Stimulated activated naive CD8-positive, alpha-beta T cell treated with anti-CD3 and anti-CD28 coated beads, Interleukin-15, Interleukin-2, amounts not matched to agents 100 ng/mL and 50 ng/mL, for 24 hours (primary cell): ENCODE data around the gene SRGAP3.

Experiments
- H3K27ac Mint-ChIP-seq: one replicate; pipeline ENCODE4 v1.8.0; 2021; ENCODE audit warnings: mild to moderate bottlenecking, mixed read lengths
- H3K27me3 Mint-ChIP-seq: one replicate; pipeline ENCODE4 v1.8.0; 2021; ENCODE audit warnings: mixed read lengths
- H3K36me3 Mint-ChIP-seq: one replicate; pipeline ENCODE4 v1.8.0; 2021; ENCODE audit warnings: low read depth, mixed read lengths
- H3K4me1 Mint-ChIP-seq: one replicate; pipeline ENCODE4 v1.8.0; 2021; ENCODE audit warnings: low read depth, mixed read lengths
- H3K4me3 Mint-ChIP-seq: one replicate; pipeline ENCODE4 v1.8.0; 2021; ENCODE audit warnings: mild to moderate bottlenecking, mixed read lengths
- H3K9me3 Mint-ChIP-seq: one replicate; pipeline ENCODE4 v1.8.0; 2021; ENCODE audit warnings: mixed read lengths

The SRGAP3 gene

GRCh38 chr3:8981296-8981695 is 268.1 kb downstream of the SRGAP3 start:
- H3K4me3 Mint-ChIP-seq, result no peak overlapping the region
- H3K4me1 Mint-ChIP-seq, result no peaks in the 10 kb centered on the region

GRCh38 chr3:8980756-8981257 is 268.6 kb downstream of the SRGAP3 start:
- Mint-ChIP-seq H3K27me3 (peaks cover 10% of the 10 kb centered on the region), H3K9me3 (no peaks in the 10 kb centered on the region), H3K4me3 (no peak overlapping the region), H3K36me3 (no peaks in the 10 kb centered on the region), H3K4me1 (no peaks in the 10 kb centered on the region), H3K27ac (no peak overlapping the region)

More at GRCh38 chr3:8981296-8981695, 268.1 kb downstream of the SRGAP3 start:
- Mint-ChIP-seq H3K27me3 (peaks cover 10% of the 10 kb centered on the region), H3K36me3 (no peaks in the 10 kb centered on the region), H3K9me3 (no peaks in the 10 kb centered on the region), H3K27ac (no peak overlapping the region)

DNA sequence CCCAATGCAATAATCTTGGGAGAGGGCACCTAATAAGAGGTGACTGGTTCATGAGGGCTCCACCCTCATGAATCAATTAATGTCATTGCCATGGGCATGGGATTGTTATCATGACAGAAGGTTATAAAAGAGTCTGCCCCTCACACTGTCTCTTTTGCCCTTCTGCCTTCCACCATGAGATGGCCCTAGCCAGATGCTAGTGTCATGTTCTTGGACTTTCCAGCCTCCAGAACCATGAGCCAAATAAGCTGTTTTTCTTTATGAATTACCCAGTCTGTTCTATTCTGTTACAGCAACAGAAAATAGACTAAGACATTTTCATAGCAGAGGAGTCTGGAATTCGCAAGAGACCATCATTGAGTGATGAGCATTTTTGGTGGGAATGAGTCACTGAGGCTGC is 270.2 kb downstream of the SRGAP3 start:
- H3K4me3 Mint-ChIP-seq, result no peak overlapping the region
- peaks cover 10% of the 10 kb centered on the region for H3K27me3 Mint-ChIP-seq
- no peaks in the 10 kb centered on the region for H3K4me1 Mint-ChIP-seq
- no peaks in the 10 kb centered on the region for H3K36me3 Mint-ChIP-seq
- no peak overlapping the region for H3K27ac Mint-ChIP-seq
- no peaks in the 10 kb centered on the region for H3K9me3 Mint-ChIP-seq

DNA sequence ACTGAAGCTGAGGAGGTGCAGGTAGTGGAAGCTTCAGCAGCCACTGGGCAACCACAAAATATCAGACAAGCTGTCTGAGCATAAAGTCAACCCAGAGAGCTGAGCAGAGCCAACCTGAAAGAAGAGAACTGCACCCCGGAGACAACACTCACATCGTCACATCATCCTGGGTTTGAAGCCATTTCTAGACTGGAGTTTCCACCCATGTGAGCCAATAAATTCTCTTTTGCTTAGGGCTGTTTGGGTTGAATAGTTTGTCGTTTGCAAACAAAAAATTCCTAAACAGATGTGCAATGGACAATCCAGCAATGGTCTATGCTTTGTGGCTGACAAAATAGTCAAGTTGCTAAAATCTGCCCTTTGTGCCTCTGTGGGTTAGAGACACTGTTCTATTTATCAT is 270.9 kb downstream of the SRGAP3 start:
- Mint-ChIP-seq H3K27me3 (peaks cover 10% of the 10 kb centered on the region), H3K9me3 (no peaks in the 10 kb centered on the region), H3K4me3 (no peak overlapping the region), H3K4me1 (no peaks in the 10 kb centered on the region), H3K27ac (no peak overlapping the region), H3K36me3 (no peaks in the 10 kb centered on the region)

GRCh38 chr3:8976540-8977182 is 272.8 kb downstream of the SRGAP3 start:
- no peak overlapping the region for H3K4me3 Mint-ChIP-seq
- H3K36me3 Mint-ChIP-seq, result no peaks in the 10 kb centered on the region
- H3K4me1 Mint-ChIP-seq, result no peaks in the 10 kb centered on the region
- H3K9me3 Mint-ChIP-seq, result no peaks in the 10 kb centered on the region
- H3K27ac Mint-ChIP-seq, result no peak overlapping the region
- H3K27me3 Mint-ChIP-seq, result peaks cover 14% of the 10 kb centered on the region

DNA sequence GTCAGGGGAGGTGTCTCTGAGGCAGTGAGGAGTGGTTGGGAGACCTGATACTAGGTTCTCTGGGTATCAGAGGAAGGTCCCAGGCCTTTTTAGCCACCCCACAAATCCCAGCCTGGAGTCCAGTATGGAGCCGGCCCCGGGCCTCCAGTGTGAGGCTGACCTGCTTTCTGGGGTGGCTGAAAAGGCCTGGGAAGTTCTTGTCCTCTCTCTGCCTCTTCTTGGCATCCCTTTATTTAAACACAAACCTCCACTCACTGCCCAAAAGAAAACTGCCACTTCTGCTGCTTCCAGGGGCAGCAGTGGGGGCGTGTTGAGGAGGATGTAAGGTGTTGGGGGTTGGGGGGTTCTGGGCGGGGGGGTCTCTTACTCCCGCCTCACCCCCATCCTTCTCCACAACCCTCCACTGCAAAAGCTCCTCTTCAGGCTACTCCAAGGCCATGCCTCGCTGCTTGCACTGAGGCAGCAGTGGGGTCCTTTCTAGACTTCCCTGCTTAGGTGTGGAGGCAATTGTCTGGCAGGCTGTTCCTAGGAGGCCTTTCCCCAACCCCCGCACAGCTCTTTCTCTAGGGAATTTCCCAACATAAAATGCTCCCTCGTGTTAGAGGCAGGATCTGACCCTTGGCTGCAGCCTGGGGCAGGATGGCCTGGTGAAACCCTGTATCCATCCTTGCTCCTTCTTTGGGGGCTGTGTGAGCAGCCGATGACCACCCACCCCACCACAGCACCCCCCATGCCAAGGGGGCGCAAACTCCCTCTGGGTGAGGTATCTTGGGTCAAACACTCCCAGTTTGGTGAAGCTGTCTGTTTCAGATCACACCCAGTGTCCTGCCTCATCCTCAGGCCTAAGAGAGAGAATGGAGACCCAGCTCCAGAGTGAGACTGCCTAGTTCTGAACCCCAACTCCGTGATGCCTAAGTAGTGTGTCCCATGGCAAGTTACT is 274.1 kb downstream of the SRGAP3 start:
- no peak overlapping the region for H3K27ac Mint-ChIP-seq

DNA sequence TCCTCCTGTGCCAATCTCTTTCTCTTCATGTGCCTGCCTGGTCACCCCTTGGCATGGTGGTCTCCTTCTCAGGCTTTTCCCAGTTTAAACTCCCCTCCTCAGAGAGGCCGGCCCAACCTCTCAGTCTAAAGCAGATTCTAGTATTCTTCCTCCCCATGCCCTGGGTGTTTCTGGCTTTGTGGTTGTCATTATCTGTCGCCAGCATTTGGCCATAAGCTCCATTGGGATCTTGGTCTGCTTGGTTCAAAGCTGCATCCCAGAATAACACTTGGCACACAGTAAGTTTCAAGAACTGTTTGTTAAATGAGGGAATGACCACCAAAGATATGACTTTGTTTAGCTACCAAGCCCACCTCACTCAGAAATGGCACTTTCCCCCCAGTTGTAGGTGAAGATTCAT is 275.0 kb downstream of the SRGAP3 start:
- H3K27ac Mint-ChIP-seq, result no peak overlapping the region
- H3K27me3 Mint-ChIP-seq, result peaks cover 6% of the 10 kb centered on the region
- H3K4me3 Mint-ChIP-seq, result no peak overlapping the region
- no peaks in the 10 kb centered on the region for H3K36me3 Mint-ChIP-seq
- no peaks in the 10 kb centered on the region for H3K4me1 Mint-ChIP-seq
- H3K9me3 Mint-ChIP-seq, result no peaks in the 10 kb centered on the region

More for the DNA sequence above, 274.1 kb downstream of the SRGAP3 start:
- Mint-ChIP-seq H3K4me1 (no peaks in the 10 kb centered on the region), H3K27me3 (peaks cover 13% of the 10 kb centered on the region), H3K36me3 (no peaks in the 10 kb centered on the region), H3K4me3 (no peak overlapping the region), H3K9me3 (no peaks in the 10 kb centered on the region)

GRCh38 chr3:8972639-8973038 is 276.8 kb downstream of the SRGAP3 start:
- H3K9me3 Mint-ChIP-seq, result no peaks in the 10 kb centered on the region
- H3K27ac Mint-ChIP-seq, result no peak overlapping the region

DNA sequence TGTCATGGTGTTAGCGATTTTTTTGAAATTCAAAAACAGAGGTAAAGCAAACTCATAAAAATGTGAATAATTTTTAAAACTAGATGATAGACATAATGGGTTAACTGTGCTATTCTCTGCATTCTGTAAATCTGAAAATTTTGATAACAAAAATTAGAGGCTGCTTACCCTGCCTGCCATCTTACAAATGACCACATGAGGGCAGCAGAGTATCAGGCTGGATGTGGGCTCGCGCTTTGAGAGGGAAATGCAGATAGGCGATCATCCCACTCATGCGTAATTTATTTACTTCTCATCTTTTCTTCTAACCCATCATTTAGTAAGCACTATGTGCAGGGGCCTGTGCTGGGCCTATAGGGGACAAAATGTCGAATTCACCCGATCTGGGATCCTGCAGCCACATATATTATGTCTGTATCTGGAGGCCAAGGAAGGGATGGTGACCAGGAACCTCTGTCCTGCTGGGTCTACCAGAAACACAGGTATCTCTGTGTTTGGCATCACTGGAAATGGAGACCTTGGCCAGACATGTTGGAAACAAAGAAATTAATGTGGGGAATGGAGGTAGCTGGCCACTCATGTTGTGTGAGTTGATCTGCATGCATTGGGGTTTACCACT is 278.4 kb downstream of the SRGAP3 start:
- H3K36me3 Mint-ChIP-seq, result no peaks in the 10 kb centered on the region
- H3K4me3 Mint-ChIP-seq, result no peak overlapping the region
- H3K4me1 Mint-ChIP-seq, result no peaks in the 10 kb centered on the region
- no peak overlapping the region for H3K27ac Mint-ChIP-seq
- H3K27me3 Mint-ChIP-seq, result peaks cover 7% of the 10 kb centered on the region
- no peaks in the 10 kb centered on the region for H3K9me3 Mint-ChIP-seq

More at GRCh38 chr3:8972639-8973038, 276.8 kb downstream of the SRGAP3 start:
- Mint-ChIP-seq H3K27me3 (peaks cover 7% of the 10 kb centered on the region), H3K36me3 (no peaks in the 10 kb centered on the region), H3K4me3 (no peak overlapping the region), H3K4me1 (no peaks in the 10 kb centered on the region)

GRCh38 chr3:8969241-8969640 is 280.2 kb downstream of the SRGAP3 start:
- Mint-ChIP-seq H3K4me1 (peaks cover under 1% of the 10 kb centered on the region), H3K36me3 (no peaks in the 10 kb centered on the region), H3K4me3 (no peak overlapping the region), H3K27me3 (peaks cover 7% of the 10 kb centered on the region), H3K27ac (no peak overlapping the region), H3K9me3 (no peaks in the 10 kb centered on the region)

GRCh38 chr3:8968375-8968882 is 281.0 kb downstream of the SRGAP3 start:
- H3K9me3 Mint-ChIP-seq, result no peaks in the 10 kb centered on the region
- peaks cover 7% of the 10 kb centered on the region for H3K27me3 Mint-ChIP-seq
- no peak overlapping the region for H3K4me3 Mint-ChIP-seq
- H3K27ac Mint-ChIP-seq, result no peak overlapping the region
- no peaks in the 10 kb centered on the region for H3K36me3 Mint-ChIP-seq
- H3K4me1 Mint-ChIP-seq, result peaks cover 8% of the 10 kb centered on the region

DNA sequence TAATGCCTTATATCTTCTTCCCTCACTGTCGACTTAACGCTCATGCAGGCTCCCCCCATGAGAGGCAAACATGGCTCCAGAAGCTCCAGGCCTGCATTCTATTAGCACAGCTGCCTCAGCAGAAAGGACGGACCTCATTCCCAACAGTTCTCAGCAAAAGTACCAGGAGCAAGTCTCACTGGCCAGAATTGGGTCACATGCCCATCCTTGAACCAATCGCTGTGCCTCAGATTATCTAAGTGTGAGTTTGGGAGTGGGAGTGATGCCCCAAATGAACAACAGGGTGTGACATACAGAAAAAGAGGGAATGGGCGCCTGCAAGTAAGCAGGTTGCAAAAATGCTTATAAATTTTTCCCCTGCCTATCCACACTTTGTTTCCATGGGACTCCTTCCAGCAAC is 281.9 kb downstream of the SRGAP3 start:
- Mint-ChIP-seq H3K27me3 (peaks cover 3% of the 10 kb centered on the region), H3K4me3 (no peak overlapping the region), H3K27ac (no peak overlapping the region), H3K9me3 (no peaks in the 10 kb centered on the region), H3K4me1 (peaks cover 15% of the 10 kb centered on the region), H3K36me3 (no peaks in the 10 kb centered on the region)

DNA sequence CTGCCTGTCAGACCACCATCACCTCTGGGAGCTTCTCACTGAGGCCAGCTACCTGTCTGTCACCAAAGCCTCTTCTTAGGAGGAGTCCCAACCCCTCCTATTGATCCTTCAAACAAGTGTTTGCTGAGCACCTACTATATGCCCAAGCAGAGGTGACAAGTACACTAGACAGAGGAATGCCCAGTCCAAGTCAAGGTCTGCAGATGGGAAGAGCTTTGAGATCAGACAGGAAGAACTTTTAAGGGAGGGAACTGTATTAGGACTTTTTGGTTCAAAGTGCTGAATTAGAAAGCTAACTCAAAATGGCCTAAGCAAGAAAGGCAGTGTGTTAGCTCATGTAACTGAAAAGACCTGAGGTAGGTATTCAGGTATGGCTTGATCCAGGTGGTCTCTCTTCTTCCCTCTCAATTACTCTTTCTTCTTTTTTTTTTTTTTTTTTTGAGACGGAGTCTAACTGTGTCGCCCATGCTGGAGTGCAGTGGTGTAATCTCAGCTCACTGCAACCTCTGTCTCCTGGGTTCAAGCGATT is 282.6 kb downstream of the SRGAP3 start:
- Mint-ChIP-seq H3K4me3 (no peak overlapping the region), H3K9me3 (no peaks in the 10 kb centered on the region), H3K4me1 (peaks cover 21% of the 10 kb centered on the region), H3K27ac (no peak overlapping the region), H3K27me3 (peaks cover 3% of the 10 kb centered on the region), H3K36me3 (no peaks in the 10 kb centered on the region)

DNA sequence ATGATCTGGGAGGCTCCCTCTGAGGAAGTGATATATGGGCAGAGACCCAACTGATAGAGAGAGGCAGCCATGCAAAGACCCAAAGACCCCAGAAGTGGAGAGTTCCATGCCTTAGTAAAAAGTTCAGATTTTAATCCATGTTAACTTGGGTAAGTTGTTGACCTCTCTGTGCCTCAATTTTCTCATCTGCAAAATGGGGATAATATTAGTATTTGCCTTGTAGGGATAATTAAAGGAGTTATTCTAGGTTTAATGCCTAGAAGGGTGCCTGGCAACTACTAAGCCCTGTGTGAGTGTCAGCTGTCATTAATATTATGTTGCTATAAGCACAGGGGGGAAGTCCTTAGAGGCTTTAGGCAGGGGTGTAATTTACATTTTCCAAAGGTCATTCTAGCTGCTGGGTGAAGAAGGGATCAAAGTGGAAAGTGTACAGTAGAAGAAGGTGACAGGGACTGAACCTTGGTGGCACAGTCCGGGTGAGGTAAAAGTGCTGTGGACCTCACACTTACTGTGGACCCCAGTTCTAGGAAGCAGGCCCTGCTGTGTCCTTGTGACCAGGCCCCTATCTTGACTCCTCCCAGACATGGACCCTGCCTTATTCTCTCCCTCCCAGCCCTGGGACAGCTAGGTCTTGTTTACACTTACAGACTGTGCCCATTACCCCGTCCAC is 283.2 kb downstream of the SRGAP3 start:
- Mint-ChIP-seq H3K36me3 (peaks cover 4% of the 10 kb centered on the region), H3K4me1 (peaks cover 27% of the 10 kb centered on the region), H3K27ac (no peak overlapping the region), H3K4me3 (no peak overlapping the region), H3K9me3 (no peaks in the 10 kb centered on the region), H3K27me3 (peaks cover 3% of the 10 kb centered on the region)
